Left lobe of liver (tissue), 2 donors: Measurements from ENCODE around the gene SLC29A3. TPM values are rescaled to one million over a fixed set of nuclear protein-coding genes. Genes with fewer than 3 reads are reported as not detected.

Experiments used
- ATAC-seq: fragments of 200-7000 bp; cut with Tn5 transposase; one replicate; pipeline ENCODE4 v1.9.1; 2020; ENCODE audit warnings: mild to moderate bottlenecking, moderate library complexity
- DNase-seq: peaks from one replicate; pipeline ENCODE4 v3.0.0-alpha.2; 2020; ENCODE audit warnings: low spot score
- total RNA-seq: library from RNA; stranded (reverse); gene quantifications from one replicate; pipeline ENCODE4 v1.2.1, GENCODE V29; 2021
- donor health status: DM: no; HTN: no; CAD: no; lungs with moderate emphysema.
- donor health status: DM: no; HTN: yes; CAD: no.

Gene SLC29A3
- total RNA-seq, 1 donor from 2014 or later: 6.4 TPM

DNA sequence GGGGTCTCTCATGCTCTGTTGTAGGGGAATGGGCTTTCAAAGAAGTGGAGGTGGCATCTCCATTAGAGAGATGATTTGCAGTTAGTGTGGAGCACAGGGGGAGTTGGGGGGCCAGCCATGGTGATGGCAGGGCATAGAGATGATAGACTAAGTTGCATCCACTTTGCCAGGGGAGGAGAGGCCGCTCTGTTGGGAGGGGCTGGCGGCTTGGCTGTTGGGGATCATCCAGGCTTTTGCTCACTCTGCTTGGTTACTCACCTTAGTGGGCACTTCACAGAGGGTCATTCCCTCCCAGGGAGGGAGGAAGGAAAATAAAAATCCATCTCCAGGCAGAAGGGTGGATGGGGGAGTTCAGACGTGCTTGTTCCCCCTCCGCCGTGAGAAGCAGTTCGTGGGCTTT is 46.3 kb downstream of the SLC29A3 start:
- no peak for DNase-seq
- ATAC-seq: no peak

DNA sequence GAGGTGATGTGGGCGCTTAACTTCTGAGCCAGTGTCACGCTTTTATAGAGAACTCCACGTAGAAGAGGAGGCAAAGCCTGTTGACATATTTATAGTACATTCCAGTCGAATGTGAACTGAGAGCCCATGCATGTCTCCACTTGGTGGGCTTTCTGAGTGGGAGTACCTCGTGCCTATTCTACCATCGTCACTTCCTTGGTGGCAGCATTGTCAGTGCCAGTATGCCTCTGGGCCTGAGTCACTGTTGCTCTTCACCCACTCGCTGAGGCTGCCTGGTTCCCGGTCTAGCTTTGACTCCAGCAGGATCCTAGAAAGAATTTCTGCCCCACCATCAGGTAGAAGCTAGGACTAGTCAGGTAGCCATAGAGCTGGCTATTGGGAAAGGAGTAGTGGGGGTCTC is 47.6 kb downstream of the SLC29A3 start:
- ATAC-seq: no peak
- DNase-seq: no peak

DNA sequence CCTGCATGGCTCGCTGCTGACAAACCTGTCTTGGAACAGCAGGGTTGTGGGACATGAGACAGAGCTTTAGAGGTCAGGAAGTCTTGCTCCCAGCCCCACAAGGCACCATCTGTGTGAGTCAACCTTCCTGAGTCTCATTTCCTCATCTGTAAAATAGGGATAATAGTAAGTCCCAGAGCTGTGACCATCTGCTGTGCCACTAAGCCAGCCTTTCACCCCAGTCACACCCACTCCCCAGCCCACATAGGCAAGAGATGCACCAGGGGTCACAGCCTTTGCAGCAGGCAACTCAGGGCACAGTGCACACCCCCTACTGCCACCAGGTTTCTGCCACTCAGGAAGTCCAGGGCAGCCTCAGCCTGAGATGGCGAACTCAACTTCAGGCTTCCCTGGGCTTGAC is 48.2 kb downstream of the SLC29A3 start:
- DNase-seq (no peak), ATAC-seq (peak; percentile 44)

DNA sequence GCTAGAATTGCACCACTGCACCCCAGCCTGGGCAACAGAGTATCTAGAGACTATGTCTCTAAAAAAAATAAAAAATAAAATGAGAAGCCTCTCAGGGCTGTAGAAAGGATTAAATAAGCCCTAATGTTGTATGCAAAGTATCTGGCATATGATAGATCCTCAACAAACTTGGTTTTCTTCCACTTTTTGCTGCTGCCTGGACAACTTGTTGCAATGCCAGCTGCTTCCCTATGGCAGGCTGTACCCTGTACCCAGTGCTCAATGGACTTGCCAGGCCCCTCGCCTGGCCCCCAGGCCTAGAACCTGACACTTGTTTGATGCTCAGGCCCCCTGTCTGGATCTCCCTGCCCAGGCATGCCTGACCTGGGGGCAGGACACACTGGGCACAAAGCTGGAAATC is 49.1 kb downstream of the SLC29A3 start:
- DNase-seq (no peak), ATAC-seq (no peak)

DNA sequence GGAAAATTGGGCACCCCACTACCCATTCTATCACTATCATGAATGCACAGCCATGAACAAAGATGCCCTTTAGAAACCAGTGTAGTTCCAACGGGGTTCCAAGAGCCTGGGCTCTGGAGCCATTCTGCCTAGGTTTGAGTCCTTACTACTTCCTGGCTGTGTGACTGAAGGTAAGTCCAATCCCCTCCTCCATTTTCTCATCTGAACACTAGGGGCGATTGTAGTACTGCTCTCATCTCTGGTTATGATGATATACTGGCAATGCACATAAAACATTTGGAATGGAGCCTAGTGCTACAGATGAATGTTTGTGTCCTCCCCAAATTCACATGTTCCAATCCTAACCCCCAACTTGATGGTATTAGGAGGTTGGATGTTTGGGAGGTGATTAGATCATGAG is 49.6 kb downstream of the SLC29A3 start:
- ATAC-seq (no peak), DNase-seq (no peak)

DNA sequence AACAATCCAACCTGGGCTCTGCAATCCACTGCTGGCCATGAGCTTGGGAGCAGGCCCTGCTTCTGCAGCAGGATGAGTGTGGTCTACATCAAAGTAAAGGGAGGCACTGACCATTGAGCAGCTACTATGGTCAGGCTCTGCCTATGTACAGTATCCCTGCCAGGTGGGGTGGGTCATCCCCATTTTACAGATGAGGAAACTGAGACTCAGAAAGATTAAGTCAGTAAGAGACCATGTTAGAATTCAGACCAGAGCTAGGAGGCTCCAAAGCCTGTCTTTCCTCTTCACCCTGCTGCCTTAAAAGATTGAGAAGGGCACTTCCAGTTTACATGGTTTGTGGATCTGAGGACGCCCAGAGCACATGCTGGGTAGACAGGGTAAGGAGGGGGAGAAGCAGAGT is 50.5 kb downstream of the SLC29A3 start:
- ATAC-seq (no peak), DNase-seq (no peak)

DNA sequence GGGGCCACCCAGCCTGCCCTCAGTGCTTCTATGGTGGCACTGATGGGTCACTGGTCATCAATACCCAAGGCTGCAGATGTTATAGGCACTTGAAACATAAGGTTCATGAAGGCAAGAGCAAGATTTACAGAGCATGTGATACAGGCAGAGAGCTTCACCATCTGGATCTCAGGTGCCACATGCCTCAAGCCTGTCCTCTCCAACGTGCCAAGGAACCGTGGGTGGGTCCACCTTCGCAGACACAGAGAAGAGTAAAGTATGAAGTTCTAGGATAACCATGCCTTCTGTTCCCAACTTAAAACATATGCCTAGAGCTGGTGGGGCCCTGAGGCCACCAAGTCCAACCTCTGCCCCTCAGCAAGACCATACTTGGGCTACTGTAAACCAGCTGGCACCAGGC is 51.0 kb downstream of the SLC29A3 start:
- no peak for DNase-seq
- no peak for ATAC-seq

DNA sequence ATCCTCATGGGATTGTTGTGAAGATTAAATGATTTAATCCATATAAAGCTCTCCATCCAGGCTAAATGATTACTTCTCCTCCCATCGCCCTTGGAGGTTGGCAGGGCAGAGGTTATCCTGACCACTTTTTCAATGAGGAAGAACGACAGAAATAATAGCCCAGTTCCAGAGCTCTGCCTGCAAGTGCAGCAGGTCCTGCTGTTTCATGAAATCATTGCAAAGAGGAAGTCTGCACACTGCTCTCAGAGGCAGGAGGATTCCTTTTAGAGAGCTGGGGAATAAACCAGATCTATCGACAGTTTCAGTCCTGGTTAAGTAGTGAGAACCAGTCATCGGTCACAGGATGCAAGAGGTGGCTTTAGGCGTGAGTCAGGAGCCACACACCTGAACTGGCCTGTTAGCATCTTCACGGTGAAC is 52.7 kb downstream of the SLC29A3 start:
- peak; percentile 12 for ATAC-seq
- no peak for DNase-seq

DNA sequence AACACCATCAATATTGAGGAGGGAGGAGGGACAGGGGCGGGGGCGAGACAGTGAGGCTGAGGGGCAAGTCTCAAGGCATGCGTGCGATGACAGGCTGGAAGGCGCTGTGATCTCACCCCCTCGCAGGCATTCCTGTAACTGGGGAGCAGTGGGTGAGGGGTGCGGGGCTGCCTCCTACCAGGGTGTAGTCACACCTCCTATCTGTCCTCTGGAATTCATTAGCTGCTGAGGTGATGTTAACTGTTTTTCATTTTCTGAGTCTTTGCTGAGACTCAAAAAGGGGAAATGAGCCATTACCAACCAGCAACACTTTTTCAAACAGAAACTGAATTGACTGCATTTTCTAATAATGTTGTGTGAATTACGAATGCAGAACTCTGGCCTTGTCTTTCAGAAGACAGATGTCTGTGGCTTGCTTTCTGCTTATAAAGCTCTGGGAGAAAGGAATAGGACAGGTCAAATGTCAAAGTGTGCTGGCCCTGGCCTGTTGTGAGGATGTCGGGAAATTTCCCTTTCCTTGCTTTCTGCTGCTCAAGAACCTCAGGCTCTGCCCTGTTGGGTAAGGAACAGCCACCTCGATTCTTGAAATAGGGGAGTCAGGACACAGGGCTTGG is 53.9 kb downstream of the SLC29A3 start:
- ATAC-seq (no peak), DNase-seq (no peak)

DNA sequence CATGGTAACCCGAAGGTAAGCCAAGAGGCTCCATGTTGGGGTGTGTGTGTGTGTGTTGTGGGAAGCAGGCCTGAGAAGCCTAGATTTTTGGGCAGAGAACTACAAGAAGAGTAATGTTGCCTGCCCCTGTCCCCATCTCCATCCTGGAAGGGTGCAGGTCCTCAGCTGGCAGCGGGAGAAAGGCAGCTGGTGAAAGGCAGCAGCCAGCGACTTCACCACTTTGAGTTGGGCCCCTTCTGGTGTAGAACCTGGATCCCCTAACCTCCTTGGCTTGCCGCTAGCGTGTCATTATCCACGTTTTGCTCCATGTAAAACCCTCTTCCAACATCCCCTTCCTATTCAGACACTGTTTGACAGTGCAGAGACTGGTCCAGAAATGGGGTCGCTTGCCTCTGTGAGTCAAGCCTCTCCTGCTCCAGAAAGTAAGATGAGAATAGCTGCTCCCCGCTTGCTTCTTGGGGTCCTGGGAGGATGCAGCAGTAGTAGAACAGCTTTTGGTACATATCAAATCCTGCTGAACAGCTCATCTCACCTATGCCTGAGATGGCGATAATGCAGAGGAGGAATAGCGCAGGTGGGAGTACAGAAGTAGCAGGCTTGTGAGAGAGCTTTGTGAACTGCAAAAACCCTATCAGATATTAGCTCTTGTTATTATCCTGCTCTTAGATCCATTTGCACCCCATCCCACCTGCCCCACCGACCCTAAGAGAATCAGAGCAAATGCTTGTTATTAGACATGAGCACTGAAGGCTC is 55.6 kb downstream of the SLC29A3 start:
- DNase-seq (no peak), ATAC-seq (no peak)

DNA sequence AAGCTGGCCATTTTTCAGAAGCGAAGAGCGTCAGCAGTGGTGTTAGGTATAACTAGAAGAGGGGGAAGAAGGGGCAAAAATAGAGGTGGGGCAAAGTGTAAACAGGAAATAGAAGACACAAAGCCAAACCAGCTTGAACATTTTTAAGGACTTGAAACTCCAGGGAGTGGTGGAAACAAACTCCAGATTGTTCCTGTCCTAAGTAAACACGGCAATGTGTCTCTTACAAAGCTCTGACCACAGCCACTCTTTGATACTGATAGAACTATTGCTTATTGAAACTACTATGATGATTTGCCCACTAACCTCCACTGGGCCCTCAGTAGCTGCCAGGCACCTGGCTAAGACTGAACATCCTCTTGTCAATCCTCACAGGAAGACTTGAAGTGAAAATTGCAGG is 56.9 kb downstream of the SLC29A3 start:
- ATAC-seq: no peak
- no peak for DNase-seq

DNA sequence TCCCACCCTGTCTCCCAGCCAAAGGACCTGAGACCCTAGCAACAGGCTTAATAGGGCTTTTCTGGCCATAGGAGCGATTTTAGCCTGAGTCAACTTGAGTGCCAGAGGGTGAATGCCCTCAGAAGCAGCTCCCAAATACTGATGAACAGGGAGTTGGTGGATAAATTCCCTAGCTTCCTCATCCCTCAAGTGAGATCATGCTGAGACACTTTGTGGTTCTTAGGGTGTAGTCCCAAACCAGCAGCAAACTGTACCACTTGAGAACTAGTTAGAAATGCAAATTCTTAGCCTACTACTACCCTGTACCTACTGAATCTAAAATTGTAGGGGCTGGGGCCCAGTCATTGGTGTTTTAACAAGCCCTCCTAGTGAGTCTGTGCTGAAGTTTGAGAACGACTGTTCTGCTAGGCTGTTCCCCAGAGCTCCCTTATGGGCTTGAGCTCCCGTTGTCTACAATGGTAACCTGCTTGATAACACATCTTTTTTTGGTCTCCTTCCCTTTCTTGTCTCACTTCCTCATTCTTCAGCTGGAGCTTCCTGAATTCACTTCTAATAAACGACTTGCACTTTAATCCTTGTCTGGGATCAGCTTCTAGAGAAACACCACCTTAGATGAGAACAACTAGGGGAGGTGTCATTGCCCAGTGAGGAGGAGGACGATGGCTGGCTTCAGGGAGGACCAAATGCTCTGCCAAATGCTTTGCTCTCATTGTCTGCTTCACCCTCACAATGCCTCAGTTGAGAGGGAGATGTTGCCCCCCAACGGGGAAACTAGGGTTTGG is 59.5 kb downstream of the SLC29A3 start:
- ATAC-seq: no peak
- DNase-seq: no peak

DNA sequence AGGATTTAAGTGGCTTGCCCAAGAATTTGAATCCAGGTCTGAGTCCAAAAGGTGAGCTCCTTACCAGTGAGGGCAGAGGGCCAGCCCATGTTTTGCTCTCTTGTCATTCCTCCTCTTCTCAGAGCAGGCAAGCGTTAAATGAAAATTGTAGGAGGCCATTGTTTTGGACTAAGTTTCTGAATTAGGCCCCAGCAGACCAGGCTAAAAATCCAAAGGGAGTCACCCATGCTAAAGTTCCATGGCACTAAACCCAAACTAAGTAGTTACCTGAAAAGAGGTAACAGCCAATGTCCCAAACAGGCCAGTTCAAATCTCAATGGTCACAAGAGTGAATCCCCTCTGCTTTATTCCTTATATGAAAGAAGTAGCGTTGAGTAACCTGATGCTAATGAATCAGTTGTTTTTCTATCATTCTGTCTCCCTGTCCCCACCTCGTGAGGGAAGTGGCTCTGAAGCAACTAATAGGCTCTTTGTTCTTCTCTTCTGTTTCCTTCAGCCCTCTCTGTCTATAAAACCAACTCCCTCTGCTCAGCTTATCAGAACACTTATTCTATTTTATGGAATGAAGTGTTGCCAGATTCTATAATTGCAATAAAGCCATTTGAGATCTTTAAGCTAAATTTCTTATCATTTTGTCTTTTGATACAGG is 60.2 kb downstream of the SLC29A3 start:
- no peak for DNase-seq
- ATAC-seq: no peak

DNA sequence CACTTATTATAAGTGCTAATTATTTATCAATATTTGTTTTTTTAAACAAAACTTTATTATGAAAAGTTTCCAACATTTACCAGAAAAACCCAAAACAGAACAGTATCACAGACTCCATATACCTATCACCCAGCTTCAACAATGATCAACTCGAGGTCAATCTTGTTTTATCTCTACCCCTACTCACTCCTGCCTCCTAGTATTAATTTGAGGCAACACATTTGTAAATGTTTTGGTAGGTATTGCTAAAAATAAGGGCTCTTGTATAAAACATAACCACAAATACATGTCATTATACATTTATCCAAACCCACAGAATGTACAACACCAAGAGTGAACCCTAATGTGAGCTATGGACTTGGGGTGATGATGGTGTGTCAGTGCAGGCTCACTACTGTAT is 61.8 kb downstream of the SLC29A3 start:
- no peak for DNase-seq
- no peak for ATAC-seq

DNA sequence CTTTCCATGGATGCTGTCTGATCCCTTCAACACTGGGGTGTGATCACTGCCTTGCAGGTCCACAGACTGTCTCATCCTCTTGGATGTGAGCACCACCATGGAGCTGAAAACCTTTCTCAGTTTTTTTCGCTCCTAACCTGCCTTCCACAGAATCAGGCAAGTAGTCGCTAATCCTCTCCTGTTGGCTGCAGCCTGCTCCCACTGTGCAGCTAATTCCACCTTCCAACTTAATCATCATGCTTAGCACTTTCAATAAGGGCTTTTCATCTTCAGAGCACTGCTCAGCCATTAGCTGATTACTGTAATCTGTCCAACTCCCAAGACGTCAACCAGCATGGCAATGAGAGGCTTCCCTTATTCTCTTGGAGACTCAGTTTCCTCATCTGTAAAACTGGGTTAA is 62.6 kb downstream of the SLC29A3 start:
- ATAC-seq (no peak), DNase-seq (no peak)

DNA sequence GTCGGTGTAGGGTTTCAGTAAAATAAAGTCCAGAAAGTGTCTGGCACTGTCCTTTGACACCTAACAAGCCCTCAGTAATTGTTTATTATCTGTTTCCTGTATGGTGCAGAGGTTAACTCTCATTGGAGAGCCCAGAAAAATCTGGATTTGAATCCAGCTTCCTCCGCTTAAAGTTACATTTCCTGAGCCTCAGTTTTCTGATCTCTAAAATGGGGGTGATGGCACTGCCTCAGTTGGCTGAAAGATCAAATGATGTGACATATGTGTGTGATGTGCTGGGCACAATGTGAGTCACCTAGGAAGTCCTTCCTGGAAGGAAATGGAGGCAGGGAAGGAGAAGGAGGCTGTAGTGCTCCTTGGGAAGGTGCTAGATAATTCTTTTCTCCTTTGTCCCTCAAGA is 63.0 kb downstream of the SLC29A3 start:
- DNase-seq: no peak

DNA sequence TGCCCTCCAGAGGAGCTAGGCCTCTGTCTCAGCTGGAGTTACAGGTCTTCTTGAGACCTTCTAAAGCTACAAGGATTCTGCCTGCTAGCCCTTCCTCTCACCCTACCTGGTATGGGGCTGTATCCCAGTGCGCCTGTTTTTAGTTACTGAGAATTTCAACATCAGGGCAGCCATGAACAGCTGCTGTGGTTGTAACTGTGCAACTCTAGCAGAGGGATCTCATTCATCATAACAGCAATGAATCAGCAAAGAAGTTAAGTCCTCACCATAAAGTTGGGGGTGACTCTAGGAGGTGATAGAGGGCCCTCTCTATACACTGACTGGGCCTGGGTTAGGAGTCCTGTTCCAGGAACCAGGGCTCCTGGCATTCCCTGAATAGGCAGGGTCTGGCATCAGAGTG is 63.7 kb downstream of the SLC29A3 start:
- DNase-seq: no peak

More for the DNA sequence above, 63.0 kb downstream of the SLC29A3 start:
- no peak for ATAC-seq

DNA sequence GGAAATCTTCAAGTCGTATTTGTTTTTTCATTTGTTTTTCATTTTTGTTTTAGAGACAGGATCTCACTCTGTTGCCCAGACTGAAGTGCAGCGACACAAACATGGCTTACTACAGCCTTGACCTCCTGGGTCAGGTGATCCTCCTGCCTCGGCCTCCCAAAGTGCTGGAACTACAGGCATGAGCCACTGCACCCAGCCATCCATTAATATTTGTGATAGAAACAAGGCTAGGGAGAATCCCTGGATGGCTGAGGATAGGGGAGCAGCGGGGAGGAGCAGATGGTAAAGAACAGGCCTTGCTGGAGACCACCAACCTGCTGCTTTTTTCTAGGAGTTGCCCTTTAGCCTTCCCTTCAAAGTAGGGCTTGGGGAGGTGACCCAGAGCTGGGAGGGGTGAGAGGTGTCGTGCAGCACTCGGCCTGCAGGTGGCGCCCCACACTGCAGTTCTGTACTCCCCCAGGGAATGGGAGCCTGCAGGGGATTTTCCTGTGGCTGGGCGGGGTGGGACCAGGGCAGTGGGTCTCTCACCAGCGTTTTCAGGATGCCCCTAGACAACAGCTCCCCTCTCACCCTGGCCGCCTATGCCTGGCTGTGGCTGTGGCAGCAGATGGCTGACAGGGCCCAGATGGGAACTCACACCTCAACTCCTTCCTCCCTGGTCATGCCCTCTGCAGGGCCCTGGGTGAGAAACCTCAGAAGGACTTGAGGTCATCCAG is 65.1 kb downstream of the SLC29A3 start:
- ATAC-seq: peak; percentile 99

More for the DNA sequence above, 63.7 kb downstream of the SLC29A3 start:
- ATAC-seq: no peak

DNA sequence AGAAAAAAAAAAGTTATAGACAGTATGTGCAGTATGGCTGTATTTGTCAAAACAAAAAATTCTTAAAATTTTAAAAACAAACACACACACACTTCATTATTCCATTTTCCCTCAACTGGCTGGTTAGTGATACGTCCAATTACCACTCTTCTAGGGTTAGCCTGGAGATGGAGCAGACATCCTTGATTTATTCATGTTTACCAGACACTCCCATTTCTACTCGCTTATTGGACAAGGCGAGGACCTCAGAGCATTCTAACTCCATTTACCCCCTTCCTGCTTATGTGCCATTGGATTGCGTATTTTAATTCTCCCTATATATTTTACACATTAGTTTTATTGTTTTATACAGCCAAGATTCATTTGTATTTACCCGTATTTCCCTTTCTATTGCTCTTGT is 69.1 kb downstream of the SLC29A3 start:
- ATAC-seq: no peak
- DNase-seq: no peak

More for the DNA sequence above, 65.1 kb downstream of the SLC29A3 start:
- peak; percentile 76 for DNase-seq

DNA sequence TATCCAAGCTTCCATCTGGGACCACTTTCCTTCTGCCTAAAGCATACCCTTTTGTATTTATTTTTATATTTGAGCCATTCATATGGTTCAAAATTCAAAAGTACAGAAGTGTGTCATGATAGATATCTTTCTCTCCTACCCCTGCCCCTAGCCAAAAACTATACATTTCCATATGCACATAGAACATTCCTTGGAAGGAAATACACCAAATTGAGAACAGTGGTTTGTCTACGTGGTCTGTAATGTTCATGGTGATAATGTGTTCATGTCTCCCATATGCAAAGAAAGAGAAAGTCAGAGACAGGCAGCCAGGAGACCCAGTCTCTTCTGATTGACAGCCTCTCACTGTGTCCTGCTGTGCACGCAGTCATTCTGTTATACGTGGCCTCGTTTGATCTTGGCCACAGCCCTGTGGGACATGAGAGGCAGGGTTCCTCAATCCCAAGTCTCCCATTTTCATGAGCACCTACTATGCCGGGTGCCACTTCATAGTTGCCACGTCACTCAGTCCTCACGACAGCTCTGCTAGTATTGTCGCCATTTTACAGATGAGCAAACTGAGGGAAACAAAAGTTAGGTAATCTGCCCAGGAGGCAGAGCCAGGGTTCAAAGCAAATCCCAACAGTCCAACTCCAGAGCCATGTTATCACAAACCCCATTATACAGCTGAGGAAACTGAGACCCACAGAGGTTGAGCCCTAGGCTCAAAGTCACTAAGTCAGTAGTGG is 69.7 kb downstream of the SLC29A3 start:
- DNase-seq (no peak), ATAC-seq (no peak)
